Astrocyte (in vitro differentiated cells and primary cell): ENCODE data around the gene COX10. TPM values are rescaled to one million over a fixed set of nuclear protein-coding genes. Genes with fewer than 3 reads are reported as not detected.

Experiments used
- DNase-seq: peaks from one replicate; pipeline ENCODE4 v3.0.0-alpha.2; 2010; ENCODE audit warnings: low read depth
- FAIRE-seq: peaks from 2 replicates; lab custom pipeline; 2011; peaks lifted over from hg19 to GRCh38; lab: Jason Lieb, UNC
- H2AFZ ChIP-seq: 2 replicates; pipeline ENCODE4 v1.6.0; 2012; ENCODE audit warnings: low read depth, low read length, inconsistent platforms
- H3K27ac ChIP-seq: 2 replicates; pipeline ENCODE4 v1.5.1; 2011; ENCODE audit warnings: low read depth, low read length, inconsistent platforms
- H3K27me3 ChIP-seq: 2 replicates; pipeline ENCODE4 v1.6.0; 2011; ENCODE audit warnings: low read length, inconsistent platforms; ENCODE audit not compliant: insufficient read depth
- H3K36me3 ChIP-seq: 2 replicates; pipeline ENCODE4 v1.5.1; 2011; ENCODE audit warnings: low read length, inconsistent platforms; ENCODE audit not compliant: insufficient read depth
- H3K4me1 ChIP-seq: 2 replicates; pipeline ENCODE4 v1.5.1; 2011; ENCODE audit warnings: low read length, inconsistent platforms; ENCODE audit not compliant: insufficient read depth
- H3K4me2 ChIP-seq: 2 replicates; pipeline ENCODE4 v1.6.0; 2012; ENCODE audit warnings: low read length, inconsistent platforms
- H3K4me3 ChIP-seq: 2 replicates; pipeline ENCODE4 v1.5.1; 2011; ENCODE audit warnings: low read depth, mild to moderate bottlenecking, low read length, inconsistent platforms; ENCODE audit not compliant: insufficient read depth
- H3K79me2 ChIP-seq: 2 replicates; pipeline ENCODE4 v1.6.0; 2012; ENCODE audit warnings: mild to moderate bottlenecking, low read length, inconsistent platforms; ENCODE audit not compliant: insufficient read depth
- H3K9ac ChIP-seq: 2 replicates; pipeline ENCODE4 v1.6.0; 2012; ENCODE audit warnings: mild to moderate bottlenecking, low read length, inconsistent platforms
- H3K9me3 ChIP-seq: 2 replicates; pipeline ENCODE4 v1.5.1; 2012; ENCODE audit warnings: low read depth, mild to moderate bottlenecking, low read length, inconsistent platforms; ENCODE audit not compliant: insufficient read depth
- H4K20me1 ChIP-seq: 2 replicates; pipeline ENCODE4 v1.6.0; 2012; ENCODE audit warnings: low read length, inconsistent platforms; ENCODE audit not compliant: insufficient read depth
- H3K27ac Mint-ChIP-seq: one replicate; pipeline ENCODE4 v1.8.0; 2021; ENCODE audit warnings: mild to moderate bottlenecking, mixed read lengths; ENCODE audit not compliant: unreplicated experiment
- H3K27me3 Mint-ChIP-seq: one replicate; pipeline ENCODE4 v1.8.0; 2021; ENCODE audit warnings: low read depth, mixed read lengths; ENCODE audit not compliant: unreplicated experiment
- H3K36me3 Mint-ChIP-seq: one replicate; pipeline ENCODE4 v1.8.0; 2021; ENCODE audit warnings: low read depth, mixed read lengths; ENCODE audit not compliant: unreplicated experiment
- H3K4me1 Mint-ChIP-seq: one replicate; pipeline ENCODE4 v1.8.0; 2021; ENCODE audit warnings: low read depth, mixed read lengths; ENCODE audit not compliant: unreplicated experiment
- H3K4me3 Mint-ChIP-seq: one replicate; pipeline ENCODE4 v1.8.0; 2021; ENCODE audit warnings: mild to moderate bottlenecking, moderate library complexity, mixed read lengths; ENCODE audit not compliant: unreplicated experiment
- H3K9me3 Mint-ChIP-seq: one replicate; pipeline ENCODE4 v1.8.0; 2021; ENCODE audit warnings: mild to moderate bottlenecking, mixed read lengths; ENCODE audit not compliant: unreplicated experiment
- CTCF ChIP-seq: IDR thresholded peaks from 2 replicates; pipeline ENCODE4 v1.5.1; 2011; ENCODE audit warnings: low read depth, mild to moderate bottlenecking, inconsistent platforms, low read length, moderate library complexity; ENCODE audit not compliant: insufficient read depth
- EZH2 ChIP-seq: IDR thresholded peaks from 2 replicates; pipeline ENCODE4 v1.6.1; 2012; ENCODE audit warnings: mild to moderate bottlenecking, low read length, inconsistent platforms; ENCODE audit not compliant: insufficient read depth
- total RNA-seq: library from RNA; stranded (reverse); gene quantifications from 2 replicates; pipeline ENCODE4 v1.2.1, GENCODE V29; 2021

Gene COX10
- total RNA-seq, 1 donor from 2014 or later, result 16.4 TPM

GRCh38 chr17:14050616-14051015 lies 18.7 kb upstream of the COX10 start:
- H4K20me1 ChIP-seq, result peaks cover 11% of the 10 kb centered on the region
- peaks cover 8% of the 10 kb centered on the region for H3K36me3 Mint-ChIP-seq
- H3K9ac ChIP-seq, result no peak overlapping the region
- H3K4me3 Mint-ChIP-seq, result no peak overlapping the region
- no peaks in the 10 kb centered on the region for H3K9me3 Mint-ChIP-seq
- H2AFZ ChIP-seq, result no peak overlapping the region
- H3K4me1 ChIP-seq, result no peaks in the 10 kb centered on the region
- no peaks in the 10 kb centered on the region for H3K9me3 ChIP-seq
- no peak for FAIRE-seq
- no peak overlapping the region for H3K27ac Mint-ChIP-seq
- TF ChIP-seq CTCF (no peak), EZH2 (no peak)
- peaks cover 13% of the 10 kb centered on the region for H3K79me2 ChIP-seq
- no peak overlapping the region for H3K4me2 ChIP-seq
- DNase-seq, result no peak
- H3K27ac ChIP-seq, result no peak overlapping the region
- H3K27me3 ChIP-seq, result no peaks in the 10 kb centered on the region
- H3K36me3 ChIP-seq, result peaks cover 2% of the 10 kb centered on the region
- no peak overlapping the region for H3K4me3 ChIP-seq
- no peaks in the 10 kb centered on the region for H3K27me3 Mint-ChIP-seq
- H3K4me1 Mint-ChIP-seq, result peaks cover 2% of the 10 kb centered on the region

GRCh38 chr17:14051692-14052091 lies 17.6 kb upstream of the COX10 start:
- no peak overlapping the region for H3K4me3 ChIP-seq
- no peak overlapping the region for H3K4me2 ChIP-seq
- FAIRE-seq, result no peak

More at GRCh38 chr17:14051692-14052091, 17.6 kb upstream of the COX10 start:
- Histone ChIP-seq H3K27me3 (no peaks in the 10 kb centered on the region), H3K27ac (no peak overlapping the region), H2AFZ (no peak overlapping the region), H3K36me3 (peaks cover 2% of the 10 kb centered on the region), H3K9ac (no peak overlapping the region), H3K9me3 (no peaks in the 10 kb centered on the region), H4K20me1 (peaks cover 11% of the 10 kb centered on the region), H3K79me2 (peaks cover 8% of the 10 kb centered on the region), H3K4me1 (no peaks in the 10 kb centered on the region)
- Mint-ChIP-seq H3K27me3 (no peaks in the 10 kb centered on the region), H3K9me3 (peaks cover 4% of the 10 kb centered on the region), H3K27ac (no peak overlapping the region), H3K36me3 (peaks cover 9% of the 10 kb centered on the region), H3K4me1 (peaks cover 2% of the 10 kb centered on the region), H3K4me3 (no peak overlapping the region)
- no peak for DNase-seq
- no peak for TF ChIP-seq EZH2
- TF ChIP-seq CTCF, result no peak
